Activated naive CD4-positive, alpha-beta T cell treated with anti-CD3 and anti-CD28 coated beads, Interleukin-2, amount 50 U/mL, for 24 hours (primary cell): ENCODE data around the gene UNC13A.
"Not testable (repeated sequence)": the region's sequence is repeated elsewhere in the genome, so short reads cannot be mapped to it uniquely, and the experiment has no call there.

Experiments used
- H3K27ac Mint-ChIP-seq: one replicate; pipeline ENCODE4 v1.8.0; 2021; ENCODE audit warnings: mild to moderate bottlenecking, mixed read lengths
- H3K27me3 Mint-ChIP-seq: one replicate; pipeline ENCODE4 v1.8.0; 2021; ENCODE audit warnings: mixed read lengths
- H3K36me3 Mint-ChIP-seq: one replicate; pipeline ENCODE4 v1.8.0; 2021; ENCODE audit warnings: mixed read lengths
- H3K4me1 Mint-ChIP-seq: one replicate; pipeline ENCODE4 v1.8.0; 2021; ENCODE audit warnings: mixed read lengths
- H3K4me3 Mint-ChIP-seq: one replicate; pipeline ENCODE4 v1.8.0; 2021; ENCODE audit warnings: mild to moderate bottlenecking, mixed read lengths
- H3K9me3 Mint-ChIP-seq: one replicate; pipeline ENCODE4 v1.8.0; 2021; ENCODE audit warnings: mixed read lengths

UNC13A gene

GRCh38 chr19:17590866-17591265 lies 97.3 kb downstream of the UNC13A start:
- no peak overlapping the region for H3K4me3 Mint-ChIP-seq
- H3K27ac Mint-ChIP-seq, result peak overlapping the region; percentile 10
- no peaks in the 10 kb centered on the region for H3K4me1 Mint-ChIP-seq
- H3K27me3 Mint-ChIP-seq, result peaks cover 3% of the 10 kb centered on the region
- no peaks in the 10 kb centered on the region for H3K9me3 Mint-ChIP-seq
- H3K36me3 Mint-ChIP-seq, result no peaks in the 10 kb centered on the region

DNA sequence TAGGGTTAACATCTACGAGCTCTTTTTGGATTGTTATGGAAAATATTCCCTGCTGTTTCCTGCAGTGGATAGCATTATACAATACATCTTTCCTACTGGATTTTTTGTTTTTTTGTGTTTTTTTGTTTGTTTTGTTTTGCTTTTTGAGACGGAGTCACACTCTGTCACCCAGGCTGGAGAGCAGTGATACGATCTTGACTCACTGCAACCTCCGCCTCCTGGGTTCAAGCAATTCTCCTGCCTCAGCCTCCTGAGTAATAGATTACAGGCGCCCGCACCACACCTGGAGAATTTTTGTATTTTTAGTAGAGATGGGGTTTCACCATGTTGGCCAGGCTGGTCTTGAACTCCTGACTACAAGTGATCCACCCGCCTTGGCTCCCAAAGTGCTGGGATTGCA lies 102.8 kb downstream of the UNC13A start:
- not testable (repeated sequence) for H3K9me3 Mint-ChIP-seq, H3K4me3 Mint-ChIP-seq, H3K27me3 Mint-ChIP-seq, H3K36me3 Mint-ChIP-seq, H3K27ac Mint-ChIP-seq, H3K4me1 Mint-ChIP-seq

DNA sequence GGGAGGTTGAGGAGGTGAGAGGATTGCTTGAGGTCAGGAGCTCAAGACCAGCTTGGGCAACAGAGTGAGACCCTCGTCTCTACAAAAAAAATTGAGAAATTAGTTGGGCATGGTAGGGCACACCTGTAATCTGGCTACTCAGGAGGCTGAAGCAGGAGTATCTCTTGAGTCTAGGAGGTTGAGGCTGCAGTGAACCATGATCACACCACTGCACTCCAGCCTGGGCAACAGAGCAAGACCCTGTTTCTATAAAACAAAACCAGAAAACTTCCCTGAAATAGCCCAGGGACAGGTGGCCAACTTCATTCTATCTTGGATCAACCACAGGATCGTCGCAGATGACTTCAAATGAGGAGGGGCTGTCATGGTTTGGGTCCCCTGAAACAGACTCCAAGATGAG lies 104.0 kb downstream of the UNC13A start:
- Mint-ChIP-seq H3K27me3 (no peaks in the 10 kb centered on the region), H3K27ac (no peak overlapping the region), H3K9me3 (no peaks in the 10 kb centered on the region), H3K36me3 (peaks cover 3% of the 10 kb centered on the region), H3K4me3 (no peak overlapping the region), H3K4me1 (no peaks in the 10 kb centered on the region)

DNA sequence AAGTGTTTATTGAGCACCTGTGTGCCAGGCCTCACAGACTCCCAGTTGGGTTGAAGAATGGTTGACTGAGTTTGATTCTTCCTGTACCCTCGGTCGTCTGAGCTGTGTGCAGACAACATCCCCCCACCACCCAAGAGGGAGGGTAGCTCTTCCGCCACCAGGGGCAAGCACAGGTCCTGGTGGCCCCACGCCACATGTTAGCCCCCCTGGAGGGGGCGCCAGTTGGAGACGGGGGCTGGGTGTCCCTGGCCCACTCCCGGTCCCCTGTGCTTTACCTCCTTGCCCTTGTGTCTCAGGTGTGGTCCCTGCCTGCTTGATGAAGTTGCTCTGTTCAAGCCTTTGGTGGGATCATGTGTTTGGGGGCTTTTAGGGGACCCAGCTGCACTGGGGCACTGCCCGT lies 105.5 kb downstream of the UNC13A start:
- no peak overlapping the region for H3K27ac Mint-ChIP-seq
- no peaks in the 10 kb centered on the region for H3K4me1 Mint-ChIP-seq
- no peaks in the 10 kb centered on the region for H3K27me3 Mint-ChIP-seq
- no peak overlapping the region for H3K4me3 Mint-ChIP-seq
- H3K36me3 Mint-ChIP-seq, result peaks cover 3% of the 10 kb centered on the region
- H3K9me3 Mint-ChIP-seq, result no peaks in the 10 kb centered on the region

GRCh38 chr19:17581211-17581874 lies 106.8 kb downstream of the UNC13A start:
- H3K4me1 Mint-ChIP-seq, result no peaks in the 10 kb centered on the region
- no peaks in the 10 kb centered on the region for H3K9me3 Mint-ChIP-seq
- H3K4me3 Mint-ChIP-seq, result no peak overlapping the region
- H3K36me3 Mint-ChIP-seq, result peaks cover 3% of the 10 kb centered on the region
- no peaks in the 10 kb centered on the region for H3K27me3 Mint-ChIP-seq
- no peak overlapping the region for H3K27ac Mint-ChIP-seq

DNA sequence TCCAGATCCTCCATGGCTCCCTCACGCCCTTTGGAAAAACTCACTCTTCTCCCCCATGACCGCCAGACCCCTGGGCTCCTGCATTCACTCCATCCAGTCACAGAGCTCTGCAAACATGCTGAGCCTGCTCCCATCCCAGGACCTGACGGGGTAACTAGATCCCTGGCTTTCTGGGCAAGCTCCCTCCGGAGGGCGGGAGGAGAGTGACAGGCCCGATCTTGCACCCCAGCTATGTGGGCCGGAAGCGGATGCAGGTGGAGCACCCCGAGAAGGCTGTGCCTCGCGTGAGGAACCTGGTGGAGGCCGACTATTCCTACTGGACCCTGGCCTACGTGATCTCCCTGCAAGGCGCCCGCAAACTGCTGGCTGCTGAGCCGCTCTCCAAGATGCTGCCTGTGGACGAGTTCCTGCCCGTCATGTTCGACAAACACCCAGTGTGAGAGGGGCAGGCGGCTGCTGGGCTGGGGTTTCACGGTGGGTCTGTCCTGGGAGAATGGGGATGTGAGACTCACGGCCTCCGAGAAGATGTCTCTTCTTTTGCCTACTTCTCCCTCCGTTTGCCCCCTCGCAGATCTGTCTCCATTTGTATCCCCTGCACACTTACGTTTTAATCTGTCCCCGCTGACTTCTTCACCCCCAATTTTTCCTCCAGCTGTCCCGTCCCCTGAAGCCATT lies 107.5 kb downstream of the UNC13A start:
- Mint-ChIP-seq H3K9me3 (no peaks in the 10 kb centered on the region), H3K4me3 (no peak overlapping the region), H3K27ac (no peak overlapping the region), H3K4me1 (no peaks in the 10 kb centered on the region), H3K27me3 (no peaks in the 10 kb centered on the region), H3K36me3 (peaks cover 3% of the 10 kb centered on the region)

- H3K4me3 Mint-ChIP-seq, result no peak overlapping the region
- no peaks in the 10 kb centered on the region for H3K9me3 Mint-ChIP-seq
- H3K27me3 Mint-ChIP-seq, result no peaks in the 10 kb centered on the region
- peaks cover 3% of the 10 kb centered on the region for H3K36me3 Mint-ChIP-seq
- H3K4me1 Mint-ChIP-seq, result no peaks in the 10 kb centered on the region
- H3K27ac Mint-ChIP-seq, result peak overlapping the region; percentile 71
Measured at GRCh38 chr19:17579661-17580244, 108.4 kb downstream of the UNC13A start.

DNA sequence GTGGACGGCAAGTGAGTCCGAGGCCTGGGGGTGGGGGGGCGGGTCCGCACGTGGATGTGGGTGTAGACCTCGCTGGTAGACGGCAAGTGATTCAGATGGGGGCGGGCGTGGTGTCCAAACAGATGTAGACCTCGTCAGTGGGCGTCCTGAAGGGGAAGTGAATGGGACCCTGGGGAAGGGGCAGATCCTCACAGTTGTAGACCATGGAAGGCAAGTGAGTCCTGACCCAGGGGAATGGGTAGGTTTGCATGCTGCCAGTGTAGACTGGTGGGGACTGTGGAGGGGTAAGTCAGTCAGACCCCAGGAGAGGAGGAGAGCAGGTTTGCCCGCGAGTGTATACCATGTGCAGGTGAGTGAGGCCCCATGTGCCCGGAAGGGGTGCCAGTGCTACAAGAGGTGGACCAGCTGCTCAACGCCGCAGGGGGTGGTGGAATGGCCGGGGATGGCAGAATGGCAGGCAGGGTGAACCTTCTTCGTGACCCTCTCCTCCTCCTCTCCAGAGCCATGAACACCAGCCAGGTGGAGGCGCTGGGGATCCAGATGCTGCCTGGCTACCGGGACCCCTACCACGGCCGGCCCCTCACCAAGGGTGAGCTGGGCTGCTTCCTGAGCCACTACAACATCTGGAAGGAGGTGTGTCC lies 110.6 kb downstream of the UNC13A start:
- Mint-ChIP-seq H3K4me3 (no peak overlapping the region), H3K4me1 (peaks cover 3% of the 10 kb centered on the region), H3K27me3 (no peaks in the 10 kb centered on the region), H3K9me3 (no peaks in the 10 kb centered on the region), H3K36me3 (peaks cover 6% of the 10 kb centered on the region), H3K27ac (no peak overlapping the region)

DNA sequence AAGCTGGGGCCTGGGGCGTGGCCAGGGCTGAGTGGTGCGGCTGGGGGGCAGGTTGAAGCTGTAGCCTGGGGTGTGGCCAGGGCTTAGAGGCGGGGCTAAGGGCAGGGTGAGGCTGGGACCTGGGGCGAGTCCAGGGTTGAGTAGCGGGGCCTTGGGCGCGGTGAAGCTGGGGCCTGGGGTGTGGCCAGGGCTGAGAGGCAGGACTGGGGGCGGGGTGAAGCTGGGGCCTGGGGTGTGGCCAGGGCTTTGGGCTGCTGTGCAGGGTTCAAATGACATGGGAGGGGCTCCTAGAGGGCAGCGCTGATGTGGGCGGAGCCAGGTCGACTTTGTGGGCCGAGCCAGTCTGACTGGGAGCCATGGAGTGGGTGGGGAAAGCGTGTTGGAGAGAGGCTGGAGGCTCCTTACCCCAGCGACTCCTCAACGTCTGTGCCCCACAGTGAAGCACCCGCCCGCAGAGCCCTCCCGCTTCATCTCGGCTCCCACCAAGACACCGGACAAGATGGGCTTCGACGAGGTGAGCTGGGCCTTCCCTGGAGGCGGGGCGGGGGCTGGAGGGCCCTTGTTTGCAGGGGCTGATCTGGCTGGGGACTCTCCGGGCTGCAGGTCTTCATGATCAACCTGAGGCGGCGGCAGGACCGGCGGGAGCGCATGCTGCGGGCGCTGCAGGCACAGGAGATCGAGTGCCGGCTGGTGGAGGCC lies 111.2 kb downstream of the UNC13A start:
- H3K4me1 Mint-ChIP-seq, result peaks cover 3% of the 10 kb centered on the region
- H3K36me3 Mint-ChIP-seq, result peaks cover 8% of the 10 kb centered on the region
- H3K9me3 Mint-ChIP-seq, result no peaks in the 10 kb centered on the region
- no peak overlapping the region for H3K4me3 Mint-ChIP-seq
- no peak overlapping the region for H3K27ac Mint-ChIP-seq
- H3K27me3 Mint-ChIP-seq, result no peaks in the 10 kb centered on the region

DNA sequence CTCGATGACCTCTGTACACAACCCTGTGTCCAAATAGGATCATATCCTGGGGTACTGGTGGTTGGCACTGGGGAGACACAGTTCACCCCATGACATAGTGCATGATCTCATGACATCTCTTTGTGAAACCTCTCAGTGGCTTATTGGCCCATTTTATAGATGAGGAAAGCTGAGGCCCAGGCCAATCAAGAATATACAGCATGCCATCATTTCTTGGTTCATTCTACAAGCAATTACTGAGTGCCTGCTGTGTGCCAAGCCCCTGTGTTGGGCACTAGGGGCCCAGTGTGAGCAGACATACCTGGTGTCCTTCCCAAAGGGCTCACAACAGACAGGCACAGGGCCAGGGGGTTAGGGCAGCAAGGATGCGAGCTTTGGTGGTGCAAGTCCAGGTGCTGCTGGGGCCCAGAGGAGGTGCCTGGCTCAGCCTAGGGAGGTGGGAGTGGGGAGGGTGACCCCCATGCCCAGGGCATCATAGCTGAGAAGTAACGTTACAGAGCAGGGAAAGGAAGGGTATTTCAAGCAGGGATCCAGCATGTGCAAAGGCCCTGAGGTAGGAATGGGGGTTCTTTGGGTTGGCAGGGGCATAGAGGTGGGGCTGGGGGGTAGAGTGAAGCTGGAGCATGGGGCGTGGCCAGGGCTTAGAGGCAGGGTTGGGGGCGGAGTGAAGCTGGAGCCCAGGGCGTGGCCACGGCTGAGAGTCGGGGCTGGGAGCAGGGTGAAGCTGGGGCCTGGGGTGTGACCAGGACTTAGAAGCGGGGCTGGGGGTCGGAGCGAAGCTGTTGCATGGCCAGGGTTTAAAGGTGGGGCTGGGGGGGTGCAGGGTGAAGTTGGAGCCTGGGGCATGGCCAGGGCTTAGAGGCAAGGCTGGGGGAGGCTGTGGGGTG lies 112.0 kb downstream of the UNC13A start:
- Mint-ChIP-seq H3K4me3 (no peak overlapping the region), H3K36me3 (peaks cover 8% of the 10 kb centered on the region), H3K4me1 (peaks cover 3% of the 10 kb centered on the region), H3K27me3 (no peaks in the 10 kb centered on the region), H3K27ac (no peak overlapping the region), H3K9me3 (no peaks in the 10 kb centered on the region)

DNA sequence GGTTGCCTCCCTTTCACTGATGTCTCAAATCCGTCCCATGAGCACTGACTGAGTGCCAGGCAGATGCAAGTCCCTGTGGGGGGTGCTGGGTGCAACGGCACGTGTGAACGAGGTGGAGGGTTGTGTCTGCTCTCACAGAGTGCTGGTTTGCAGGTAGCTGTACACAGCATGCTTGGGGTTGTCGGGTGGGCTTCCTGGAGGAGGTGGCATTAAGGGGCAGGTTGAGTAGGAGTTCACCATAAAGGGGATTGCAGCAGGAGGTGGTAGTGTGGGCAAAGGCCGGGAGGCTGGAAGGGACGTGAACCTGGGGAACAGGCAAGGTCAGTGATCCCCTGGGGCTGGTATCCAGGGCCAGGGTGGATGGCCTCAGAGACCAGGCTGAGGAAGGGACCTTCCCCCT lies 115.5 kb downstream of the UNC13A start:
- H3K4me3 Mint-ChIP-seq, result no peak overlapping the region
- H3K9me3 Mint-ChIP-seq, result no peaks in the 10 kb centered on the region
- peaks cover 3% of the 10 kb centered on the region for H3K4me1 Mint-ChIP-seq
- no peaks in the 10 kb centered on the region for H3K27me3 Mint-ChIP-seq
- H3K36me3 Mint-ChIP-seq, result peaks cover 8% of the 10 kb centered on the region
- no peak overlapping the region for H3K27ac Mint-ChIP-seq

DNA sequence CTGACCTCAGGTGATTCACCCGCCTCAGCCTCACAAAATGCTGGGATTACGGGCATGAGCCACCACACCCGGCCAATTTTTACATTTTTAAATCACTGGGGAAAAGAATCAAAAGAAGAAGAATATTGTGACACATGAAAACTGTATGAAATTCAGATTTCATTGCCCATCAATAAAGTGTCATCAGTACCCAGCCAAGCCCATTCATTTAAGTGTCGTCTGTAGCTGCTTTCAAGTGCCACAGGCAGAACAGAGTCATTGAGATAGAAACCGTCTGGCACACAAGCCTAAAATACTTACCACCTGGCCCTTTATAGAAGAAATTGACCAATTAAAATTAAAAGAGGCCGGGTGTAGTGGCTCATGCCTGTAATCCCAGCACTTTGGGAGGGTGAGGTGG lies 117.4 kb downstream of the UNC13A start:
- no peaks in the 10 kb centered on the region for H3K27me3 Mint-ChIP-seq
- peaks cover 8% of the 10 kb centered on the region for H3K36me3 Mint-ChIP-seq
- no peak overlapping the region for H3K27ac Mint-ChIP-seq
- H3K4me3 Mint-ChIP-seq, result no peak overlapping the region
- H3K4me1 Mint-ChIP-seq, result peaks cover 3% of the 10 kb centered on the region
- no peaks in the 10 kb centered on the region for H3K9me3 Mint-ChIP-seq

DNA sequence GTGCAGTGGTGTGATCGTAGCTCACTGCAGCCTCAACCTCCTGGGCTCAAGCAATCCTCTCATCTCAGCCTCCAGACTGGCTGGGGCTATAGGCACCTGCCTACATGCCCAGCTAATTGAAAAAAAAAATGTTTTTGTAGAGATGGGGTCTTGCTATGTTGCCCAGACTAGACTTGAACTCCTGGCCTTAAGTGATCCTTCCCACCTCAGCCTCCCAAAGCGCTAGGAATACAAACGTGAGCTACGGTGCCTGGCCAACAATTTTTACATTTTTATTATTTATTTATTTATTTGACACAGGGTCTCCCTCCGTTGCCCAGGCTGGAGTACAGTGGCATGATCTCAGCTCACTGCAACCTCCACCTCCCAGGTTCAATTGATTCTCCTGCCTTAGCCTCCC lies 117.9 kb downstream of the UNC13A start:
- H3K36me3 Mint-ChIP-seq, H3K27ac Mint-ChIP-seq, H3K27me3 Mint-ChIP-seq, H3K4me1 Mint-ChIP-seq, H3K9me3 Mint-ChIP-seq, H3K4me3 Mint-ChIP-seq: not testable (repeated sequence)

GRCh38 chr19:17567940-17568339 lies 120.2 kb downstream of the UNC13A start:
- no peaks in the 10 kb centered on the region for H3K9me3 Mint-ChIP-seq
- no peaks in the 10 kb centered on the region for H3K4me1 Mint-ChIP-seq
- H3K4me3 Mint-ChIP-seq, result no peak overlapping the region
- no peaks in the 10 kb centered on the region for H3K27me3 Mint-ChIP-seq
- H3K36me3 Mint-ChIP-seq, result peaks cover 9% of the 10 kb centered on the region
- H3K27ac Mint-ChIP-seq, result no peak overlapping the region

- H3K4me3 Mint-ChIP-seq, result no peak overlapping the region
- peaks cover 6% of the 10 kb centered on the region for H3K36me3 Mint-ChIP-seq
- peaks cover 5% of the 10 kb centered on the region for H3K4me1 Mint-ChIP-seq
- H3K9me3 Mint-ChIP-seq, result no peaks in the 10 kb centered on the region
- H3K27me3 Mint-ChIP-seq, result no peaks in the 10 kb centered on the region
- no peak overlapping the region for H3K27ac Mint-ChIP-seq
Measured at GRCh38 chr19:17565611-17566010, 122.5 kb downstream of the UNC13A start.
